ENCODE results near the gene VPS13D. TPM values are rescaled to one million over a fixed set of nuclear protein-coding genes. Genes with fewer than 3 reads are reported as not detected.
"Not testable (repeated sequence)": the region's sequence is repeated elsewhere in the genome, so short reads cannot be mapped to it uniquely, and the experiment has no call there.

The VPS13D gene
- total RNA-seq, 1 experiment from 2014 or later: 29.0 TPM

DNA sequence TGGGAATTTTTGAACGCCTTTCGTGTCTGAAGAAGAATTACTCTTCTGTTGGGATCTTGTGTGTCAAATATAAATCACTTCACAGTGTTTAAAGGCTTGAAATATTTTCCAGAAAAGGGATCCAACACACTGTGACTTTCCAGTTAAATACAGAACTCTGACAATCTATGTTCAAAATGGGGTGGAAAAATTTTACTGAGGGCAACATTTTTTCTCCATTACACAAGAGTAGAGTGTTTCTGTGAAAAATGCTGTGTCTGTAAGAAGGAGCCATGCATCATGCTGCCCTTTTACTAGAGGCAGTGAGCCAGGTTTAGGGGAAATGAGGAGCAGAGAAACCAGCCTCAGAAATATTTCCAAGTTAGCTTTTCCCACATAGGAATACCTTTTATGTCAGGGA, 86.5 kb downstream of the VPS13D start (continued):
- TF ChIP-seq PRDM15 (CRISPR knock-in tag; IDR thresholded peaks at IDR 0.05): no peak

DNA sequence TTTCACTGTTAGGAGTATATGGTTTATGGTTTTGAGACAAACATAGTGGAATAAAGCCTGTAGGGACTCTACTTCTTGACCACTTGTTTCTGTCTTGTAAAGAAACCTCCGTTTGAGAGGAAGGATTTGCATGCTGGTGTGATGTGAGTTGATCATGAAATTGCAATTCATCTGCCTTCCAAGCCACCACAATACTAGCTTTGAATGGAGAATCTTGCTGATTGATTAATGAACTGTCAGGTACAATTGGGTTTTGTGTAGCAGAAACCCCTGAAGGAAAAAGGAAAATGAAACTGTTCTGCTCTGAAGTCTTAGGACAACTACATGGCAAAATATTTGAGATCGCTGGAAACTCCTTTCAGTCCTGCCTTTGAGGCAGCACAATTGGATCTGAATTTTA, 90.7 kb downstream of the VPS13D start:
- peaks cover 10% of the 10 kb centered on the region for H3K4me1 Mint-ChIP-seq
- no peak for TF ChIP-seq E2F4 (CRISPR knock-in tag; IDR thresholded peaks at IDR 0.05; ENCODE audit: borderline replicate concordance, low read depth)
- TF ChIP-seq, protein P1, sequence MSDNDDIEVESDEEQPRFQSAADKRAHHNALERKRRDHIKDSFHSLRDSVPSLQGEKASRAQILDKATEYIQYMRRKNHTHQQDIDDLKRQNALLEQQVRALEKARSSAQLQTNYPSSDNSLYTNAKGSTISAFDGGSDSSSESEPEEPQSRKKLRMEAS (CRISPR knock-in tag; IDR thresholded peaks at IDR 0.05): no peak
- TF ChIP-seq NR3C1 (CRISPR knock-in tag; conservative IDR thresholded peaks at IDR 0.05; ENCODE audit: low read depth): no peak
- no peak for TF ChIP-seq GTF2I (CRISPR knock-in tag; conservative IDR thresholded peaks at IDR 0.05)
- TF ChIP-seq ATF2 (CRISPR knock-in tag; IDR thresholded peaks at IDR 0.05; ENCODE audit: borderline replicate concordance, low read depth): no peak
- POLR2A ChIA-PET: no interaction called here
- CTCF ChIA-PET: interaction anchor here (1.2 kb wide), 1 partner anchor 44 kb away, joined by 4 read pairs; no protein-coding TSS in a partner anchor
- DNase-seq (ENCODE audit: low spot score): no peak
- H3K27ac Mint-ChIP-seq: no peak overlapping the region; the same call in 1 of the 2 replicates
- no peak for ATAC-seq
- no peaks in the 10 kb centered on the region for H3K9me3 Mint-ChIP-seq
- no peak overlapping the region for H3K4me3 Mint-ChIP-seq
- peaks cover 28% of the 10 kb centered on the region for H3K36me3 Mint-ChIP-seq
- no peaks in the 10 kb centered on the region for H3K27me3 Mint-ChIP-seq (ENCODE audit: low read depth)

DNA sequence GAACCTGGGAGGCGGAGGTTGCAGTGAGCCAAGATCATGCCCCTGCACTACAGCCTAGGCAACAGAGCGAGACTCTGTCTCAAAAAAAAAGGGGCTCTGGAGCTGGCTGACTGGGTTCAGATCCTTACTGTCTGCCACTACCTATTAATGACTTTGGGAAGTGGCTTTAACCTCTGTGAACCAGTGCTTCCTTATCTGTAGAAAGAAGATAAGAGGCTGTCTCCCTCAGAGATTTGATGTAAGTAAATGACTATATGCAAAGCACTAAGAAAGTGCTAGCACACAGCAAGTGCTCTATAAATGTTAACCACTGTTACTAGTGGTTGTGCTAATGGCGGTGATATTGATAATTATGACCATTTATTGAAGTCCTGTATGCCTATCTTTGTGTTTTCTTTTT, 94.6 kb downstream of the VPS13D start:
- H3K4me1 Mint-ChIP-seq: peaks cover 6% of the 10 kb centered on the region
- H3K9me3 Mint-ChIP-seq: no peaks in the 10 kb centered on the region
- H3K27ac Mint-ChIP-seq: no peak overlapping the region
- TF ChIP-seq CTCF (IDR thresholded peaks at IDR 0.05) (no peak), JAZF1 (CRISPR knock-in tag; IDR thresholded peaks at IDR 0.05) (no peak), JUN (CRISPR knock-in tag; IDR thresholded peaks at IDR 0.05) (no peak), FOXK1 (CRISPR knock-in tag; IDR thresholded peaks at IDR 0.05) (no peak)
- TF ChIP-seq, protein P1 (CRISPR knock-in tag; IDR thresholded peaks at IDR 0.05): no peak
- TF ChIP-seq, protein P2, sequence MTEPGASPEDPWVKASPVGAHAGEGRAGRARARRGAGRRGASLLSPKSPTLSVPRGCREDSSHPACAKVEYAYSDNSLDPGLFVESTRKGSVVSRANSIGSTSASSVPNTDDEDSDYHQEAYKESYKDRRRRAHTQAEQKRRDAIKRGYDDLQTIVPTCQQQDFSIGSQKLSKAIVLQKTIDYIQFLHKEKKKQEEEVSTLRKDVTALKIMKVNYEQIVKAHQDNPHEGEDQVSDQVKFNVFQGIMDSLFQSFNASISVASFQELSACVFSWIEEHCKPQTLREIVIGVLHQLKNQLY (CRISPR knock-in tag; IDR thresholded peaks at IDR 0.05): no peak
- POLR2A ChIA-PET: no interaction called here
- peaks cover 20% of the 10 kb centered on the region for H3K36me3 Mint-ChIP-seq
- H3K27me3 Mint-ChIP-seq (ENCODE audit: low read depth): no peaks in the 10 kb centered on the region
- H3K4me3 Mint-ChIP-seq: no peak overlapping the region
- CTCF ChIA-PET: no interaction called here
- ATAC-seq: no peak
- DNase-seq (ENCODE audit: low spot score): no peak

DNA sequence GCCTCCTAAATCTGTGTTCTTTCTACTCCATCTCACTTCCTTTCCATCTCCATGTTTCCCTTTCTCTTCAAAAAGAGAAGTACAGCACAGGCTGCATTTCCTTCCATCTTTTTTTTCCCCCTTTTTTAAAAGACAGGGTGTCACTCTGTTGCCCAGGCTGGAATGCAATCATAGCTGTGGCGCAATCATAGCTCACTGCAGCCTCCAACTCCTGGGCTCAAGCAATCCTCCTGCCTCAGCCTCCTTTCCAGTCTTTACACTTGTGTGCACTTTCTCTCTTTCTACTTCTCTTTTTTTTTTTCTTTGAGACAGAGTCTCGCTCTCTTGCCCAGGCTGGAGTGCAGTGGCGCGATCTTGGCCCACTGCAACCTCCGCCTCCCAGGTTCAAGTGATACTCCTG, 95.1 kb downstream of the VPS13D start:
- DNase-seq (ENCODE audit: low spot score); POLR2A ChIA-PET; H3K4me1 Mint-ChIP-seq; H3K27ac Mint-ChIP-seq; ATAC-seq; CTCF ChIA-PET; H3K4me3 Mint-ChIP-seq; H3K9me3 Mint-ChIP-seq; H3K27me3 Mint-ChIP-seq (ENCODE audit: low read depth): not testable (repeated sequence)
- peaks cover 16% of the 10 kb centered on the region for H3K36me3 Mint-ChIP-seq

All from WTC11 (cell line).